Prostate gland (tissue), 2 donors: ENCODE results near the gene EXTL1.

Experiments
- CTCF ChIP-seq, 4 experiments: fragments of 200-600 bp in 2 of 4; fragments of 450-650 bp in 2 of 4; sonication (generic) in 2 of 4; IDR thresholded peaks; 1 replicate in 3 of 4; 2 replicates in 1 of 4; pipeline ENCODE4 v1.5.1; 2016 to 2019; ENCODE audit warnings: antibody characterized with exemption in 4 of 4, mild to moderate bottlenecking in 2 of 4, moderate library complexity in 2 of 4
- POLR2A ChIP-seq: fragments of 450-650 bp; IDR thresholded peaks from one replicate; pipeline ENCODE4 v1.6.1; 2016; ENCODE audit warnings: antibody characterized with exemption, mild to moderate bottlenecking
- POLR2AphosphoS5 ChIP-seq: sonication (generic); formaldehyde crosslinking; IDR thresholded peaks from one replicate; pipeline ENCODE4 v1.6.1; 2017; ENCODE audit warnings: antibody characterized with exemption

GRCh38 chr1:26022404-26022779 is 817 bp downstream of the EXTL1 start:
- TF ChIP-seq CTCF (IDR thresholded peaks at IDR 0.05) (no peak), POLR2AphosphoS5 (no peak), POLR2A (no peak)
